Body of pancreas (tissue), 4 donors: ENCODE data around the gene LPCAT1. TPM values are rescaled to one million over a fixed set of nuclear protein-coding genes. Genes with fewer than 3 reads are reported as not detected.

Source experiments
- ATAC-seq: fragments of 150-250 bp; one replicate; pipeline ENCODE4 v1.9.1; 2016
- DNase-seq, 4 donors: peaks; one replicate each; pipeline ENCODE4 v3.0.0-alpha.2; 2019
- H3K27ac ChIP-seq, 4 donors: fragments of 200-600 bp; sonication (generic); 1 replicate in 3 of 4; 2 replicates in 1 of 4; pipeline versions ENCODE4 v1.5.1 to v1.6.1; 2016 to 2019; ENCODE audit warnings: mild to moderate bottlenecking in 1 of 4, mixed read lengths in 1 of 4, moderate library complexity in 1 of 4
- H3K27me3 ChIP-seq, 2 donors: fragments of 200-600 bp; sonication (generic); one replicate each; pipeline ENCODE4 v1.6.0; 2016; ENCODE audit warnings: mild to moderate bottlenecking in 1 of 2
- H3K36me3 ChIP-seq, 2 donors: fragments of 200-600 bp; sonication (generic); replicated peaks in 1 of 2; 2 replicates each; pipeline ENCODE4 v1.5.1; 2016; ENCODE audit warnings: low read depth in 2 of 2; ENCODE audit not compliant: insufficient read depth in 1 of 2
- H3K4me1 ChIP-seq: fragments of 200-600 bp; sonication (generic); one replicate; pipeline ENCODE4 v1.6.0; 2016
- H3K4me3 ChIP-seq, 2 donors: fragments of 200-600 bp; sonication (generic); 1 replicate in 1 of 2; 2 replicates in 1 of 2; pipeline ENCODE4 v1.5.1; 2016 to 2019
- H3K9me3 ChIP-seq, 3 donors: fragments of 200-600 bp; sonication (generic); 1 replicate in 2 of 3; 2 replicates in 1 of 3; pipeline ENCODE4 v1.5.1; 2016
- CTCF ChIP-seq, 7 experiments: fragments of 450-650 bp in 4 of 7; fragments of 200-600 bp in 3 of 7; sonication (generic) in 3 of 7; IDR thresholded peaks; one replicate each; pipeline ENCODE4 v1.5.1; 2016 to 2019; ENCODE audit warnings: antibody characterized with exemption in 7 of 7
- POLR2A ChIP-seq, 3 donors: fragments of 450-650 bp; IDR thresholded peaks; one replicate each; pipeline ENCODE4 v1.6.1; 2016; ENCODE audit warnings: antibody characterized with exemption in 3 of 3, mild to moderate bottlenecking in 2 of 3
- WGBS, 2 donors: methylation state at CpG; one replicate each; pipeline ENCODE4 v1.1.5; 2017; 5-methylcytosine and 5-hydroxymethylcytosine counted together
- intact Hi-C: fragments of 100-400 bp; cut with DNase I; formaldehyde crosslinking; loops from one replicate; pipeline ENCODE4 v1.15.1; 2023
- total RNA-seq, 2 donors: library from RNA; depleted of rRNA; stranded (reverse); fragments of >200 nt; gene quantifications; one replicate each; pipeline ENCODE4 v1.1.0, GENCODE V29; 2016

Gene LPCAT1
- total RNA-seq, 2 donors from 2014 or later, result 17.1 to 21.5 TPM

- TF ChIP-seq POLR2A (IDR thresholded peaks at IDR 0.05) (no peak), CTCF (IDR thresholded peaks at IDR 0.05) (no peak)
- DNase-seq, result no peak
- Histone ChIP-seq H3K9me3 (no peaks in the 10 kb centered on the region), H3K27ac (no peak overlapping the region), H3K27me3 (no peaks in the 10 kb centered on the region), H3K4me1 (no peaks in the 10 kb centered on the region), H3K36me3 (peaks cover 0 to 9% of the 10 kb centered on the region in 2 donors), H3K4me3 (no peak overlapping the region)
- intact Hi-C loops, result no loop called here
- no peak for ATAC-seq
- WGBS, 2 donors, result 96% methylated on average over 12 of the region's 12 CpGs
Observed at GRCh38 chr5:1473746-1474145, 50.0 kb downstream of the LPCAT1 start.

GRCh38 chr5:1472964-1473628, 50.7 kb downstream of the LPCAT1 start:
- Histone ChIP-seq H3K27me3 (no peaks in the 10 kb centered on the region), H3K36me3 (peaks cover 0 to 9% of the 10 kb centered on the region in 2 donors), H3K4me3 (no peak overlapping the region), H3K27ac (no peak overlapping the region), H3K9me3 (no peaks in the 10 kb centered on the region), H3K4me1 (no peaks in the 10 kb centered on the region)
- WGBS, 2 donors, result 90 to 93% methylated on average over 10 to 20 of the region's 23 CpGs
- ATAC-seq, result no peak
- TF ChIP-seq CTCF (IDR thresholded peaks at IDR 0.05), result no peak
- TF ChIP-seq POLR2A (IDR thresholded peaks at IDR 0.05), result no peak
- intact Hi-C loops, result no loop called here
- peak in 2 of 4 donors; percentile 4 to 8 for DNase-seq

- TF ChIP-seq CTCF (IDR thresholded peaks at IDR 0.05) (no peak), POLR2A (IDR thresholded peaks at IDR 0.05) (no peak)
- Histone ChIP-seq H3K4me3 (no peak overlapping the region), H3K36me3 (peaks cover 0 to 9% of the 10 kb centered on the region in 2 donors), H3K9me3 (no peaks in the 10 kb centered on the region), H3K27me3 (no peaks in the 10 kb centered on the region), H3K27ac (no peak overlapping the region), H3K4me1 (no peaks in the 10 kb centered on the region)
- intact Hi-C loops, result no loop called here
- DNase-seq (peak in 1 of 4 donors; percentile 3), ATAC-seq (no peak)
- 93 to 94% methylated on average over 22 to 27 of the region's 27 CpGs for WGBS, 2 donors
Observed at GRCh38 chr5:1471997-1472963, 51.5 kb downstream of the LPCAT1 start.

GRCh38 chr5:1471240-1471853, 52.4 kb downstream of the LPCAT1 start:
- Histone ChIP-seq H3K4me1 (no peaks in the 10 kb centered on the region), H3K36me3 (peaks cover 0 to 2% of the 10 kb centered on the region in 2 donors), H3K9me3 (no peaks in the 10 kb centered on the region), H3K4me3 (no peak overlapping the region), H3K27ac (no peak overlapping the region), H3K27me3 (no peaks in the 10 kb centered on the region)
- no peak for TF ChIP-seq CTCF (IDR thresholded peaks at IDR 0.05)
- no peak for TF ChIP-seq POLR2A (IDR thresholded peaks at IDR 0.05)
- 88 to 89% methylated on average over 8 of the region's 8 CpGs for WGBS, 2 donors
- DNase-seq (peak in 1 of 4 donors; percentile 2), ATAC-seq (no peak)
- intact Hi-C loops, result no loop called here
